ENCODE measurements around the gene TSNAX.

DNA sequence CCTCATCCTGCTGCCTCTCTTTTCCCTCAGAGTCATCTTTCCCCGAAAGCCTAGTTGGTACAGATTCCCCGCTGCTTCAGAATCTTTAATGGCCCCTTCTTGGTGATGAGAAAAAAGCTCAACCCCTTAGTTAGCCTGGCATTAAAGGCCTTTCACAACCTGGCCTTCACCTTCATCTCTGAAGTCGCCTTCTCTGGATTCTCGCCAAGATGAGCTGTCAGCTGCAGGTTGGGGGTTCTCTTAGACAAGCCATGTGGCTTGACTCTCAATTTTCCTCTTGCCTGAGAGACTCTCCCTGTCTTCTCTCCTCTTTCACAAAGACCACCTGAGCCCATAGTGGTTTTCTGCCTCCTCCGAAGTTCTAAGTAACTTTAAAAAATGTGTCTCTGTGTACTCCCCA lies 82.6 kb downstream of the TSNAX start:
- TF ChIP-seq POLR2AphosphoS5 (IDR thresholded peaks at IDR 0.05): no peak
- TF ChIP-seq, protein P1, sequence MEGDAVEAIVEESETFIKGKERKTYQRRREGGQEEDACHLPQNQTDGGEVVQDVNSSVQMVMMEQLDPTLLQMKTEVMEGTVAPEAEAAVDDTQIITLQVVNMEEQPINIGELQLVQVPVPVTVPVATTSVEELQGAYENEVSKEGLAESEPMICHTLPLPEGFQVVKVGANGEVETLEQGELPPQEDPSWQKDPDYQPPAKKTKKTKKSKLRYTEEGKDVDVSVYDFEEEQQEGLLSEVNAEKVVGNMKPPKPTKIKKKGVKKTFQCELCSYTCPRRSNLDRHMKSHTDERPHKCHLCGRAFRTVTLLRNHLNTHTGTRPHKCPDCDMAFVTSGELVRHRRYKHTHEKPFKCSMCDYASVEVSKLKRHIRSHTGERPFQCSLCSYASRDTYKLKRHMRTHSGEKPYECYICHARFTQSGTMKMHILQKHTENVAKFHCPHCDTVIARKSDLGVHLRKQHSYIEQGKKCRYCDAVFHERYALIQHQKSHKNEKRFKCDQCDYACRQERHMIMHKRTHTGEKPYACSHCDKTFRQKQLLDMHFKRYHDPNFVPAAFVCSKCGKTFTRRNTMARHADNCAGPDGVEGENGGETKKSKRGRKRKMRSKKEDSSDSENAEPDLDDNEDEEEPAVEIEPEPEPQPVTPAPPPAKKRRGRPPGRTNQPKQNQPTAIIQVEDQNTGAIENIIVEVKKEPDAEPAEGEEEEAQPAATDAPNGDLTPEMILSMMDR (IDR thresholded peaks at IDR 0.05): no peak
